ENCODE measurements around the gene DCHS1. TPM values are rescaled to one million over a fixed set of nuclear protein-coding genes. Genes with fewer than 3 reads are reported as not detected.

Gene DCHS1
- total RNA-seq, 1 donor = 3.8 TPM

- no peak overlapping the region for H3K4me3 ChIP-seq (ENCODE audit: low read length)
- no peaks in the 10 kb centered on the region for H3K9me3 ChIP-seq (ENCODE audit: low read depth, low read length)
- no peaks in the 10 kb centered on the region for H3K4me1 ChIP-seq (ENCODE audit: insufficient read depth, low read length)
- H3K27me3 ChIP-seq (ENCODE audit: insufficient read depth, low read length) = no peaks in the 10 kb centered on the region
Measured at GRCh38 chr11:6594142-6594768, 61.4 kb downstream of the DCHS1 start.

GRCh38 chr11:6588018-6588417 lies 67.6 kb downstream of the DCHS1 start:
- Histone ChIP-seq H3K4me3 (ENCODE audit: low read length) (no peak overlapping the region), H3K4me1 (ENCODE audit: insufficient read depth, low read length) (no peaks in the 10 kb centered on the region), H3K27me3 (ENCODE audit: insufficient read depth, low read length) (no peaks in the 10 kb centered on the region), H3K9me3 (ENCODE audit: low read depth, low read length) (peaks cover 17% of the 10 kb centered on the region)

- Histone ChIP-seq H3K27me3 (ENCODE audit: insufficient read depth, low read length) (no peaks in the 10 kb centered on the region), H3K4me3 (ENCODE audit: low read length) (no peak overlapping the region), H3K4me1 (ENCODE audit: insufficient read depth, low read length) (no peaks in the 10 kb centered on the region), H3K9me3 (ENCODE audit: low read depth, low read length) (peaks cover 23% of the 10 kb centered on the region)
Measured at GRCh38 chr11:6587360-6587953, 68.2 kb downstream of the DCHS1 start.

- H3K9me3 ChIP-seq (ENCODE audit: low read depth, low read length) = peaks cover 26% of the 10 kb centered on the region
Measured at GRCh38 chr11:6586434-6587359, 68.9 kb downstream of the DCHS1 start.

GRCh38 chr11:6584528-6584927 lies 71.1 kb downstream of the DCHS1 start:
- H3K4me3 ChIP-seq (ENCODE audit: low read length) = no peak overlapping the region
- no peaks in the 10 kb centered on the region for H3K4me1 ChIP-seq (ENCODE audit: insufficient read depth, low read length)
- H3K27me3 ChIP-seq (ENCODE audit: insufficient read depth, low read length) = no peaks in the 10 kb centered on the region
- H3K9me3 ChIP-seq (ENCODE audit: low read depth, low read length) = peaks cover 26% of the 10 kb centered on the region

More at GRCh38 chr11:6586434-6587359, 68.9 kb downstream of the DCHS1 start:
- Histone ChIP-seq H3K4me3 (ENCODE audit: low read length) (no peak overlapping the region), H3K4me1 (ENCODE audit: insufficient read depth, low read length) (no peaks in the 10 kb centered on the region), H3K27me3 (ENCODE audit: insufficient read depth, low read length) (no peaks in the 10 kb centered on the region)

GRCh38 chr11:6583584-6583983 lies 72.0 kb downstream of the DCHS1 start:
- Histone ChIP-seq H3K4me1 (ENCODE audit: insufficient read depth, low read length) (no peaks in the 10 kb centered on the region), H3K27me3 (ENCODE audit: insufficient read depth, low read length) (no peaks in the 10 kb centered on the region), H3K9me3 (ENCODE audit: low read depth, low read length) (peaks cover 26% of the 10 kb centered on the region)

GRCh38 chr11:6579681-6580080 lies 75.9 kb downstream of the DCHS1 start:
- no peaks in the 10 kb centered on the region for H3K4me1 ChIP-seq (ENCODE audit: insufficient read depth, low read length)

More at GRCh38 chr11:6583584-6583983, 72.0 kb downstream of the DCHS1 start:
- no peak overlapping the region for H3K4me3 ChIP-seq (ENCODE audit: low read length)

GRCh38 chr11:6578134-6578533 lies 77.5 kb downstream of the DCHS1 start:
- no peaks in the 10 kb centered on the region for H3K4me1 ChIP-seq (ENCODE audit: insufficient read depth, low read length)
- H3K4me3 ChIP-seq (ENCODE audit: low read length) = no peak overlapping the region
- H3K27me3 ChIP-seq (ENCODE audit: insufficient read depth, low read length) = no peaks in the 10 kb centered on the region
- peaks cover 10% of the 10 kb centered on the region for H3K9me3 ChIP-seq (ENCODE audit: low read depth, low read length)

More at GRCh38 chr11:6579681-6580080, 75.9 kb downstream of the DCHS1 start:
- Histone ChIP-seq H3K4me3 (ENCODE audit: low read length) (no peak overlapping the region), H3K9me3 (ENCODE audit: low read depth, low read length) (peaks cover 26% of the 10 kb centered on the region), H3K27me3 (ENCODE audit: insufficient read depth, low read length) (no peaks in the 10 kb centered on the region)

- Histone ChIP-seq H3K4me1 (ENCODE audit: insufficient read depth, low read length) (no peaks in the 10 kb centered on the region), H3K4me3 (ENCODE audit: low read length) (no peak overlapping the region), H3K9me3 (ENCODE audit: low read depth, low read length) (no peaks in the 10 kb centered on the region), H3K27me3 (ENCODE audit: insufficient read depth, low read length) (no peaks in the 10 kb centered on the region)
Measured at GRCh38 chr11:6576471-6577373, 78.9 kb downstream of the DCHS1 start.

- Histone ChIP-seq H3K9me3 (ENCODE audit: low read depth, low read length) (no peaks in the 10 kb centered on the region), H3K4me1 (ENCODE audit: insufficient read depth, low read length) (no peaks in the 10 kb centered on the region), H3K27me3 (ENCODE audit: insufficient read depth, low read length) (no peaks in the 10 kb centered on the region), H3K4me3 (ENCODE audit: low read length) (no peak overlapping the region)
Measured at GRCh38 chr11:6574816-6575715, 80.5 kb downstream of the DCHS1 start.

GRCh38 chr11:6572215-6572614 lies 83.4 kb downstream of the DCHS1 start:
- Histone ChIP-seq H3K4me3 (ENCODE audit: low read length) (no peak overlapping the region), H3K9me3 (ENCODE audit: low read depth, low read length) (no peaks in the 10 kb centered on the region), H3K4me1 (ENCODE audit: insufficient read depth, low read length) (no peaks in the 10 kb centered on the region), H3K27me3 (ENCODE audit: insufficient read depth, low read length) (no peaks in the 10 kb centered on the region)

- H3K4me3 ChIP-seq (ENCODE audit: low read length) = no peak overlapping the region
- no peaks in the 10 kb centered on the region for H3K27me3 ChIP-seq (ENCODE audit: insufficient read depth, low read length)
- no peaks in the 10 kb centered on the region for H3K9me3 ChIP-seq (ENCODE audit: low read depth, low read length)
- H3K4me1 ChIP-seq (ENCODE audit: insufficient read depth, low read length) = no peaks in the 10 kb centered on the region
Measured at GRCh38 chr11:6571434-6572008, 84.1 kb downstream of the DCHS1 start.

All from mononuclear cell (primary cell).